ENCODE measurements around the gene ANO6.
"Not testable (repeated sequence)": the region's sequence is repeated elsewhere in the genome, so short reads cannot be mapped to it uniquely, and the experiment has no call there.

ANO6 gene

DNA sequence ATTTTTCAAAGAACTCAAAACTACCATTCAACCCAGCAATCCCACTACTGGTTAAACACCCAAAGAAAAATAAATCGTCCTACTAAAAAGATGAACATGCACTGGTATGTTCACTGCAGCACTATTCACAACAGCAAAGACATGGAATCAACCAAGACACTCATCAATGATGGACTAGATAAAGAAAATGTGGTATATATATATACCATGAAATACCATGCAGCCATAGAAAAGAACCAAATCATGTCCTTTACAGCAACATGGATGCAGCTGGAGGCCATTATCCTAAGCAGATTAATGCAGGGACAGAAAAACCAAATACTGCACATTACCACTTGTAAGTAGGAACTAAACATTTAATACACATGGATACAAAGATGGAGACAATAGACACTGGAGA lies 3.8 kb upstream of the ANO6 start:
- DNase-seq (ENCODE audit: low spot score): no peak

DNA sequence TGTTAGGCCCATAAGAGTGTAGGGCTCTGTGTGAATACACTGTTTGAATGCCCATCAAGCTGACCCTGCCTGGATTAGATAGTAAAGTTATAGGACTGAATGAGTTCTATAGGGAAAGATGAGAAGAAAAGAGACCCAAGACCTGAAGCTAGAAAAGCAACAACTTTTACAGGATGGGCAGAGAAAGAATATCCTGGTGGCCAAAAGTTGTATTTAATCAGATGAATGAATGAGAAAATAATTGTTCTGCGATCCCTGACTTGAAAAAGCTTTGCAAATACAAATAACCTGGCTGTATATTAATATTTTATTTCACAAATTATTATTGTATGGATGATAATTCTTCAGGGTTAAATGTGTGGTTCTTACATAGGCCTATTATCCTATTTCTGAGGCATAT lies 2.8 kb upstream of the ANO6 start:
- DNase-seq (ENCODE audit: low spot score): no peak

DNA sequence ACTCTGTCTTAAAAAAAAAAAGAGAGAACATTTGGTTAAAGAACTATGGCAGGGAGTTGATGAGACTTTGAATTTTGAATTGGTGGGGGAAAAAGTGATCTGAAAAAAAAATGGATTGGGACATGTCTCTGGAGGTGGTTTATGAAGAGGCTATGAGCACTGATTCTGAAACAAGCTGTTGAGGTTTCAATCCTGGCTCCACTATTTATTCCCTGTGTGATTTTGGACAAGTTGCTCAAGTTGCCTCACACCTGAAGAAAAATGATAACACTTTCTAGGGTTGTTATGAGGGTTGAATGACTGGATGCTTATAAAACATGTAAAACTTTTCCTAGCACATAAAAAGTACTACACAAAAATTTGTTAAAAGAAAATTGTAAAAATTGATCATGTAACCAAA lies 1.8 kb upstream of the ANO6 start:
- no peak for DNase-seq (ENCODE audit: low spot score)

DNA sequence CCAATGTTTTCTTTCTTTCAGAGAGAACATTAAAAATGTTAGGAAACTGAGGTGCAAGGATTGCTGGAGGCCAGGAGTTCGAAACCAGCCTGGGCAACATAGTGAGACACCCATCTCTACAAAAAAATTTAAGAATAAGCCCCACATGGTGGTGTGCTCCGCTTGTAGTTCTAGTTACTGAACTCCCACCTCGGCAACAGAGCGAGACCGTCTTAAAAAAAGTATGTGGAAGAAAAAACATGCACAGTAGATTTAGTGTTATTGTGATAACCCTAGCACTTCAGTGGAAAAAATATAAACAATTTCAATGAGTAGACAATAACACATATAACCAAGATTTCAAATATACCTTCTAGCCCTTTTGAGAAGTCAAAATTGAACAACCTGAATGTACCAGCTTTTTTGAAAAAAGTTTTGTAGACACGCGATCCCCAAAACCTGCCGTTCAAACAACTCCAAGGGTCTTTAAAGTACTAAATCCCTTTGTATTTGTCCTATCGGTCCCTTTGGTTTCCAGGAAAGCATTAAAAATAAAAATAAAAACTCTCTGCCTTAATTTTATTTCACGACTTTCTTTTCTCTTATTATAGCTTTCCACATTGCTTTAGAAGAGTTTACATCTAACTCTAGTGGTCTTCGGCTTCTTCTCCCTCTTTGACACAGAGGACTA lies 1.0 kb upstream of the ANO6 start:
- no peak for DNase-seq (ENCODE audit: low spot score)

DNA sequence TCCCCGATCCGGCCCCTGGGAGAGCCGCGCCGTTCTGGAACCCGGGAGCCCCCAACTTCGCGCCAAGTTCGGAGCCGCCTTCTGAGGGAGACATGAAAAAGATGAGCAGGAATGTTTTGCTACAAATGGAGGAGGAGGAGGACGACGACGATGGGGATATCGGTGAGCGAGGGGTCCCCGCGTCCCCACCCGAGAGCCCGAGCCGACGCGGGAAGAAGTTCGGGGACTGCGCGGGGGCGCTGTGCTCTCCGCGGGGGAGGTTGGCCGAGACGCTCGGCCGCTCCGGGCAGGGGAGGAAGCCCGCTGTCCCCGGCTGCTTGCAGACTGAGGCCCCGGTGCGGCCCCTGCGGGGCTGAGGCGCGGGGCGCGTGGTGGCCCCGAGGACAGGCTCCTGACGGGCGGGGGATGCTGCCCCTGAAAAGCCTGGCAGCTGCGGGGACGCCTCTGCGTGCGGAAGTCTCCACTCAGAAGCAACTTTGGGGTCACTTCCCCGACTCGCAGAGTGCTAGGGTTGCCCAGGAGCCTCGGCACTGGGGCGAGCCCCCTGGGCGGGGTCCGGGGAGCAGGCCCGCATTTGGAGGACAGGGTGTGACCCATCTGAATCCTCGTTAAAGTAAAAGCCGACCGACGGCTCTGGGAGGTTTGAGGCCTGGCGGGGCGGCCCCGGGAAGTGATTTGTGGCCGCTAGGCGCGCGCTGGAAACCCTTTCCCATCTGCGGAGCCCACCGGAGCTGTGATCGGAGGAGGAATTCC lies 511 bp downstream of the ANO6 start:
- DNase-seq (ENCODE audit: low spot score): peak; percentile 86

DNA sequence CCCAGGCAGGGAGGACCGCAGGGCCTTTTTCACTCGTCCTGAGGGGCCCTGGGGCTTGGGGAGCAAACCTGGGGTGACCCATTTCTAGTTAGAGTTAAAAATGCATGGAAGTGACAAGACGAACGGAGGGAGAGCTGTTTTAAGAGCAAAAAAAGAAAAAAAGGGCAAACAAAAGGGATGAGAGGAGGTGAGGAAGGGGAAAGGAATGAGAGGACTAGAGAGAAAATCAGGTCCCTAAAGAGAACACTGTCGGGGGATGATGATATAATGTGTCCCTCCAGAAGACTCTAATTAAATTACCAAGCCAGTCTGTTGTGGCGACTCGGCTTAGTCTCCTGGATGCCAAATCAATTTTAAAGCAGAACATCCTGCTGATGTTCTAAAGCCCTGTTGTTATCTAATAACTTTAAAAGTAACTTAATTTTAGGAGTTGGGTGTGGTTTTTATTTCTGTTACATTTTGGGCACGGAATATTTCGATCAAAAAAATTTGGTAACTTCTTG lies 1.1 kb downstream of the ANO6 start:
- DNase-seq (ENCODE audit: low spot score): no peak

DNA sequence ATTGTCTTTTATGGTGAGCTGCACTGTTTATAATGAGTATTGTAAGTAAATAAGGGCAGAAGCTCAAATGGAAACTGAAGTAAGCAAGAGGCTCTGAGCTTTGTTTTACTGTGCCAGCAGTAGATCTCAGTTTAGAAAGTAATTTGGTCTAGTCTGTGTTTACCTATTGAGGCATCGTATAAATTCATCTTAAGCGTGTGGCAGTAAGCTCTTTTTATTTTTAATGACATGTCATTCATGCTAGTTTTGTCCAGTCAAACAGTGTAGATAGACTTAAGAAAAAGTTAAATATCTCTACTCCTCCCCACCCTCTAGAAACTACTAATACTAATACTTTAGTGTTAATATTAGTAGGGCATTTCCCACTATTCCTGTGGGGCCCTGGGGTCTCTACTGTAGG lies 2.0 kb downstream of the ANO6 start:
- DNase-seq (ENCODE audit: low spot score): no peak

DNA sequence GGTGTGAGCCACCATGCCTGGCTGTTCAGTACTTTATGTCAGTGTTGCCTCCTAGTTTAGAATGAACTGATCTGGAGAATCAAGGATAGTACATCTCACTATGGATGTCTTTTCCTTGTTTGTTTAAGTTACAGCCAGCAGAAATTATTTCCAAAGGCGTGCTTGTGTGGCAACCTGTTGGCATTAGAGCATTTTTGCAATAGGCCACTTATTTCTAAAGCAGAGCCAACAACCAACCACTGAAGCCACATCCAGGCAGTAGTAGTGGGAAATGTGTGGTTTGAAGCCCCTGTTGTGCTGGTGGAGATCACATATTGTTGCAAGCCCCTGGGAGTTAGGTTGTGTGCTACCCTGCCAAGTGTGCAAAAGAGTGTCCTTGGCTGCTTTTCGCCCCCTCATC lies 3.7 kb downstream of the ANO6 start:
- DNase-seq (ENCODE audit: low spot score): no peak

DNA sequence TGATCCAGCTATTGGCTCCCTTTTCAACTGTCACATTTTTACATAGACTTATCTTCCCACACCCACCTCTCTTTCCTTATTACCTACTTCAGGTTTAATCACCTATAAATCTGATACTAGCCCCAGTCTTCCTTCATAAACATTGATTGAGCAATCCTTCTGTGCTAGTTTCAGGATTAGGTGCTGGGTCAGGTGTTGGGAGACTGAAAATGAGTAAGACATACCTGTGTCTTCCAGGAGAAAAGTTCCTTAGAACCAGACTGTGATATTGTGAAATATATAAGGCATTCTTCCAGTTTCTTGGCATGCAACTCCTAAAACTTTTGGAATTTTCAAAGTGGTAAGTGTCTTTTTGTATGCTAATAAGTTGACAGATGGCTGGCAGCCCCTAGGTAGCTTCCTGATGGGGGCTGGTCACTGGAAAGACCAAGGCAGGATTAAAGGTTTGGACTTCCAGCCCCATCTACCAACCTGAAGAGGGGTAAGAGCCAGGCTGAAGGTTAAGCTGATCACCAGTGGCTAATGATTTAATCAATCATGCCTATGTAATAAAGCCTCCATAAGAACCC lies 4.6 kb downstream of the ANO6 start:
- DNase-seq (ENCODE audit: low spot score): no peak

DNA sequence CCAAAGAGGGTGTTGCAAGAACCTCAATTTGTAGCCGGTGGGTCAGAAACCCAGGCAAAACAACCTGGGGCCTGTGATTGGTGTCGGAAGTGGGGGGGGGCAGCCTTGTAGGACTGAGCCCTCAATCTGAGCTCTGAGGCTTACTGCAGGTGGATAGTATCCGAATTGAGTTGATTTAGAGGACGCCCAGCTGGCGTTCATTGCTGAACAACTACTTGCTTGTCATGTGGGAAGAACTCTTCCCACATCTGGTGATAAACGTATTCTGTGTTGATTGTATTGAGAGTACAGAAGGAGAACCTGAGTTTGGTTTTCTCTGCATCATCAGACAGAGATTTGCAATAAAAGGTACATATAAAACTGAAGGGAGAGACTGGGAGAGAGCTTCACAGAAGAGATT lies 5.1 kb downstream of the ANO6 start:
- no peak for DNase-seq (ENCODE audit: low spot score)

DNA sequence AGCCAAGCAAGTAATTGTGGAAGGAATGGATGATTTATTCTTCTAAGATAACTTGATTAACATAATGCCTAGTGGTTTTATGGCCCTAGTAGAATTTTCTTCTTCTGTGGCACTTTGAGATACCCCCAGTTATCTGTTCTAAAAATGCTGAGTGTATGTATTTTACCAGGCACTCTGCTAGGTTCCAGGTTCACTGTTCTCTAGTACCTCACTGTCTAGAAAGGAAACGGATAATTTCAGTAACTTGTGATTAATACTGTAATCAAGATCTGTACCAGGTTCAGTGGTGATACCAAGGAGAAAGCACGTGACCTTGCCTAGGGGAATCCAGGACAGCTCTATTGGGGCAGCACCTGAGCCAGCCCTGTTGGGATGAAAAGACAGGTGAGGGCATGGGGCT lies 8.0 kb downstream of the ANO6 start:
- DNase-seq (ENCODE audit: low spot score): no peak

DNA sequence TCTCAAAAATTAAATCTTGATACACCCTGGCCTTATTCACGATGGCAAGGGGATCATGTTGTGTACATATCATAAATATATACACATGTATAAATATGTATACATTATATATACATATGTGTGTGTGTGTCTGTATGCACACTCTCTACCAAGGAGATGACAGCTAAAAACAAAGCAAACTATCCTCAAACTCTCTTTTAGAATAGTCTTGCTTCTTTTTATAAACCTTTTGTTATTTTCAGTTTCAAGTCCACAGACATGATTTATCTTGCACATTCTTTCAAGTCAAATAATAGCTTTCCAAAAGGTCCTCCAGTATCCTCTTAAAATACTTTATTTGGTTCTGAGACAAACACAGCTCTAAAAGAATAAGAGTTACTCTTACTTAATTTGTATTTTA lies 8.4 kb downstream of the ANO6 start:
- DNase-seq (ENCODE audit: low spot score): no peak

DNA sequence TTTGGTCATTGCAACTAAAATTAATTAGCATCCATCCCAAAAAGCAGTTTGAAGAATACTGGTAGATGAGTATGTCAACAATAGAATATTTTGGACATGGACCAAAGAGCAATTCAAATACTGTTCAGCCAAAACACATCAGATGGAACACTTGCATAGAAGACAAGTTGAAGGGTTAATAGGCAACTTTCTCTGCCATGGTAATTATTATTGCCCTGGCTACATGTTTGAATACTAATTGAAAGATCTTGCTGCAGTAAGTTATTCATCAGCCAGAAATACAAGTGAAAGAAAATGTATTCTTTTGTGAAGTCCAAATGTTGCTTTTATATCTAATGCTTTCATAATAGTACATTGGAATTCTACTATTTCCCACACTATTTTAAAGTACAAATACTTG lies 10.1 kb downstream of the ANO6 start:
- DNase-seq (ENCODE audit: low spot score): no peak

DNA sequence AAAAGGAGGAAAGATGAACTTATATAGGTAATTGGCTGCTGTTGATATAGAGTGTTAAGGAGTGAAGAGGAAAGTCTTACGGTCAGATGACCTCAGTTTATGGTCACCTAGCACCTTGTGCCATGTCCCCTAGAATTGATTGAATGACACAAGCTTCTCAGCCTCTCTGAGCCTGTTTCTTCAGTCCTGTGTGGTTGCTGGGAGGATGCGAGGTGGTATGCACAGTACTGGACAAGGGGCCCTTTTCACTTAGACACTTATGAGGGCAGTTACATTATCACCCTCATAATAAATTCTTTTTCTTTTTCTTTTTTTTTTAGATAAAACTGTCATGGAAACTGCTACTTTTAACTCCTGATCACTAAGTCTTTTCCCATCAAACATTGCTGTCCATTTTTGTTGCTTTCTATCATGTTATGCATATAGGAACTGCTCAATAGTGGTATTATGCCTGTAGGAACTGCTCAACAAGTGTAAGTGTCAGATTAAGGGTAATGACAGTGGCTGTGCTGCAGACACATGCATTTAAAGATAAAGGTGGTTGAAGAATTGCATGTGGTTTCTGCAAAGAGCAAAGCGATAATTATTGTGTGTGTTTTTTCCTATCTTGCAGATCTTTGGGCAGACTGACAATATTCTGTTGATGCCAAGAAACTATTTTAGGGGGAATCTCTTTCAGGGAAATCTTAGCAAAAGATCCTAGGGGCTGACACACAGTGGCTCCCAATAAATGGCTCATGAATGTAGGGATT lies 11.6 kb downstream of the ANO6 start:
- no peak for DNase-seq (ENCODE audit: low spot score)

DNA sequence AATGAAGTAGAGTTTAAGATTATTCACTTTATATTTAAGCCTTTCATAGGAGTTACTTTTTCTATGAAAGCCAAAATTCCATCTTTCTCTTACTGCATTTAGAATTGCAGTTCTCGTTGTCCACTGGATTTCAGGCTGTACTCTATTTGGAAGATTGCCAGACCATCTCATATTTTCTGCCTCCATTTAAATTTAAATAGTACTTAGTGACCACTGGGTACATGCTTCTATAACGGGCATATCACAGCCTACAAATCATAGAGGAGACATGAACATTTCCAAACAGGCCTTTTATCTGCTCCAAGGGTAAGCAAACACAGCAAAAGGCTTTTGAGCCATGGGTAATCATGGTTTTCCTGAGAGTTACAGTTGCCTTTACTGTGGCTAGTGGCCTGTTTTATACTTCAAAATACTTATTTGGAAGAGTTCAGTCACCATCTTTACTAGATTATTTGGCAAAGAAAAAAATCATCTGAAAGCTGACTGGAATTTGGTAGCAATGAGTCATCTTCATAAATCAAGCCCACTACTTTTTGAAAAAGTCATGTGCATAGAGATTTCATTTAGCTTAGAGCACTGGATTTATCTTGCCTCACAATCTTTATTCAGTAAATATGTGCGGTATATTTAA lies 15.7 kb downstream of the ANO6 start:
- DNase-seq (ENCODE audit: low spot score): no peak

DNA sequence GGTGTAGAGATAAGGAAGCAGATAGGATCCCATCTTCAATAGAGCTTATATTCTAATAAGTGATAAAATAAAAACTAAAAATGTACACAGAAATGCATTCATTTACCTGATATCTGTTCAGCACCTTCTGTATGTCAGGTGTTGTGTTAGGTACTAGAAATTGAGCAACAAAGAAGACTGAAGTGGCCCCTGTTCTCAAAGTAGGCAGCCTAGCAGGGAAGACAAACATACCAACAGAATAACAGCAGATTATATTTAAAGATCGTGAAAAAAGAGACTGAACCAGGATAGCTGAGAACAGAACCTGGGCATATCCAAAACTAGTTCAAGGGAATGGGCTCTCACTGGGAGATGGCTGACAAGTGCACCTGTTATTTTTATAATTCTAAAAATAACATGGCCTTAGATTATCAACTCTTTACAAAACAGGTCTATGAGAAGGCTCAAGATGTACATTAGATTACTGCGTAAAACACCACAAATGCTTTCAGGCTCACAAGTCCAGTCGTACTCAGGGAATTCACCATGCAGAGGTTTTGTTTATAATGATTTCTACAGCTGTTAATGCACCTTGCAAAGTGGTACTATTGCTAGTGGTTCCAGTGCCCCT lies 16.4 kb downstream of the ANO6 start:
- DNase-seq (ENCODE audit: low spot score): no peak

DNA sequence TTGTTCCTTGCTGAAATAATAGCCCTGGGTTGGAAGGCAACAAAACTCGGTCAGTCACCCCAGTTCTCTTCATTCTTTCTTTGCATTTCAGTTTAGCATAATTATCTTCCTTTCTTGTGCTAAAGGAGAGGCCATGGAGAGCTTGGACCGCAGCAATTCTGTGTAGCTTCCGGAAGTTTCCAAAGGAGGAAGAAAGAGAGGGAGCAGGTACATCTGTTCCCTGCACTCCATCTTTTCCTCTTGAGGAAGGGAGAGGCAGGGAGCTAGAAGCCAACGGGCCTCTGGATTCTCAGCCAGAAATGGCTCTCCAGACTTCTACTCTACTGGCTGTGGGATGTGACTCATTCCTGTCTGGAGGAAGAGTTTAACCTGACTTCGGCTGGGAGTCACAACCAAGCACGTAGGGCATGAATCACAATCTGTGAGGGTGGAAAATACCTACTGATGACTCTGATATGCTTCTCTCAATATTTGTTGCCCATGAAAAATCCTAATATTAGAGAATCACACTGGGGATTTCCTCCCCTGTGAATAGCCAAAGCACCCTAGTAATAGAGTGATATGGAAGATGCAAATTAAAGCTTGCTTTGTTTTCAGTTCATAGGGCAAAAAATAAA lies 17.0 kb downstream of the ANO6 start:
- no peak for DNase-seq (ENCODE audit: low spot score)

DNA sequence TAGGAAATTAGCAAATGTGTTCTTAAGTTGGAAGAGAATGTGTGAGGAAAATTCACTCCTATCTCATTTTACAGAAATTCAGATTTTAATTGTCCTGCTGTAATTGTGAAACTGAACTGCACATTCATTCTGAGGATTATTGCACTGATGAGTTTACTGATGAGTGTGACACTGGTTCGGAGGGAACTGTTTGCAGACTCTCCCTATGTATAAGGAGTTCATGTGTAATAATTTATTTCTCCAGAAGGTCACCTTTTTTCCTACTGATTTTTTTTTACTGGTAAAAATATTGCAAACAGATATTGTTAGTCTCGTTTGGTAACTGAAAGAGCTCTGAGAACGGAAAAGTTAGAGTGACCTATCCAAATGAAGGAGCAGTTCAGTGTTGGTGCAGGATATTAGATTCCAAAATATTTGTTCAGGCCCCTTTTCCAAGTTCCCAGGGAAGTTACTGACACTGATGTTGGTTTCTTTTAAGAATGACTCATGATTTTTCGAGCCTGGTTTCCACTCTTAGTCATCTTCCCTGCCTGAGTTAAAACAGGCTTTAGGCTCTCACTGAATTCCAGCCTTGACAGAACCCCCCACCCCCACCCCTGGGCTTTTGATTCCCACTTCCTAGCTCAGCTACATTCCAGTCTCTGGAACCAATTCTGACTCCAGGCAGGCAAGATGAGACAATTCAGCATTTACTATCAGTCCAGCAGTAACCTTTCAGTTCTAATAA lies 18.4 kb downstream of the ANO6 start:
- peak; percentile 71 for DNase-seq (ENCODE audit: low spot score)

DNA sequence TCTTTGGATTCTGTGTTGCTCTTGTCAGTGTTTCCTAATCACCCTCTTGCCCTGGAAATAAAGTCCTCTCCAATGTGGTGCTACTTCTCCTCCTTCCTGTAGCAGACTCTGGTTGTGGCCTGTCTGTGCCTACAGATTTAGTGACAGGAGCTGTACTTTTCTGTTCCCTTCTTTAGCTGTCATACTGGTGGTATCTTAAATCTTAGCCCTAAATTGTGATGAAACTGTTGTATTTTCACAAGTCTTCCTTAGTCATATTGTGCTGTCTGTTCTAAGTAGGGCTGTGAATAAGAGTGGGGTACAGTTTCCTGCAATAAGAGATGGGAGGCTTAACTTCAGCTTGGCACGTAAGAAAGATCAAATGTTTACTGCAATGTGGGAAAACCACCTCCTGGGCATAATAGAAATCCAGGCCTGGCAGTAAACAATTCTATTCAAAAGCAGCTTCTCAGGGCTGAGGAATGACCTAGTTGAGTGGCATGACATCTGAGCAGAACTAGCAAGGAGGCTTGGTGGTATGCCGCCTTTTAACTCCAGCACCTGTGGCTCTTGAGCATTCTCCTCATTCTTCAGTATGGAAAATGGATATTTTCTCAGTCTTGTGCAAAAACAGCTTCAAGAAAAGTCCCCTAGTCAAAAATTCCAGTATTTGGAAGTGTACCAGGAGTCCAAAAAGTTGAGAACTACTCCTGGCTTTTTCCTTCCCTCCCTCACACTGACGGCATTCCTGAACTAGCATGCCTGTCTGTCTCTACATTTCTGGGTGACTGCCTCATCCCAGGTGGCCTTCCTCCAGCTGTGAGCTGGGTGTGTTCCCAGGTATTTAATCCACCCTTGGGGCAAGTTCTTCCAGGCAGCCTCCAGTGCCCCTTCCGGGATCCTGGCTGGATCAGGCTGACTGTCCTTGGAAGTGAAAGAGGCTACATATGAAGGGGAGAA lies 19.5 kb downstream of the ANO6 start:
- DNase-seq (ENCODE audit: low spot score): no peak

DNA sequence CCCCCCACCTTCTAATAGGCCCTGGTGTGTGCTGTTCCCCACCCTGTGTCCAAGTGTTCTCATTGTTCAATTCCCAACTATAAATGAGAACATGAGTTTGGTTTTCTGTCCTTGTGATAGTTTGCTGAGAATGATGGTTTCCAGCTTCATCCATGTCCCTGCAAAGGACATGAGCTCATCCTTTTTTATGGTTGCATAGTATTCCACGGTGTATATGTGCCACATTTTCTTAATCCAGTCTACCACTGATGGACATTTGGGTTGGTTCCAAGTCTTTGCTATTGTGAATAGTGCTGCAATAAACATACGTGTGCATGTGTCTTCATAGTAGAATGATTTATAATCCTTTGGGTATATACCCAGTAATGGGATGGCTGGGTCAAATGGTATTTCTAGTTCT lies 20.5 kb downstream of the ANO6 start:
- DNase-seq (ENCODE audit: low spot score): not testable (repeated sequence)
